Spleen (tissue), 7 donors: ENCODE measurements around the gene SCYL1.

ENCODE experiments used
- CTCF ChIP-seq, 11 experiments: fragments of 200-600 bp in 7 of 11; fragments of 450-650 bp in 4 of 11; sonication (generic) in 4 of 11; IDR thresholded peaks in 8 of 11; conservative IDR thresholded peaks in 3 of 11; 1 replicate in 7 of 11; 2 replicates in 4 of 11; pipeline versions ENCODE4 v1.4.0 to v1.8.0; 2016 to 2021; ENCODE audit warnings: antibody characterized with exemption in 11 of 11, inconsistent platforms in 4 of 11, mild to moderate bottlenecking in 1 of 11
- POLR2A ChIP-seq, 3 donors: fragments of 450-650 bp; IDR thresholded peaks; one replicate each; pipeline ENCODE4 v1.5.1; 2017; ENCODE audit warnings: antibody characterized with exemption in 3 of 3, mild to moderate bottlenecking in 1 of 3
- donor health status: DM: no; HTN: no; CAD: no; lungs with moderate emphysema.
- donor health status: DM: no; HTN: no; CAD: no.
- donor health status: DM: no; HTN: no; CAD: no.

- TF ChIP-seq CTCF (IDR thresholded peaks at IDR 0.05 in 8 of 11, conservative IDR thresholded peaks at IDR 0.05 in 3 of 11) = peak in 1 of 11 experiments; percentile 16
- no peak for TF ChIP-seq POLR2A (IDR thresholded peaks at IDR 0.05)
Observed at GRCh38 chr11:65547446-65548125, 22.7 kb downstream of the SCYL1 start.
